Head of caudate nucleus (tissue), 42 donors: ENCODE measurements around the gene ASB1.

Source experiments
- DNase-seq, 42 donors: peaks; one replicate each; pipeline versions ENCODE4 v3.0.0 to v3.0.0-alpha.2; 2020 to 2021; ENCODE audit warnings: mixed read lengths in 7 of 42
- intact Hi-C: fragments of 100-400 bp; cut with DNase I; formaldehyde crosslinking; loops from one replicate; pipeline ENCODE4 v1.15.0; 2022

Gene ASB1

DNA sequence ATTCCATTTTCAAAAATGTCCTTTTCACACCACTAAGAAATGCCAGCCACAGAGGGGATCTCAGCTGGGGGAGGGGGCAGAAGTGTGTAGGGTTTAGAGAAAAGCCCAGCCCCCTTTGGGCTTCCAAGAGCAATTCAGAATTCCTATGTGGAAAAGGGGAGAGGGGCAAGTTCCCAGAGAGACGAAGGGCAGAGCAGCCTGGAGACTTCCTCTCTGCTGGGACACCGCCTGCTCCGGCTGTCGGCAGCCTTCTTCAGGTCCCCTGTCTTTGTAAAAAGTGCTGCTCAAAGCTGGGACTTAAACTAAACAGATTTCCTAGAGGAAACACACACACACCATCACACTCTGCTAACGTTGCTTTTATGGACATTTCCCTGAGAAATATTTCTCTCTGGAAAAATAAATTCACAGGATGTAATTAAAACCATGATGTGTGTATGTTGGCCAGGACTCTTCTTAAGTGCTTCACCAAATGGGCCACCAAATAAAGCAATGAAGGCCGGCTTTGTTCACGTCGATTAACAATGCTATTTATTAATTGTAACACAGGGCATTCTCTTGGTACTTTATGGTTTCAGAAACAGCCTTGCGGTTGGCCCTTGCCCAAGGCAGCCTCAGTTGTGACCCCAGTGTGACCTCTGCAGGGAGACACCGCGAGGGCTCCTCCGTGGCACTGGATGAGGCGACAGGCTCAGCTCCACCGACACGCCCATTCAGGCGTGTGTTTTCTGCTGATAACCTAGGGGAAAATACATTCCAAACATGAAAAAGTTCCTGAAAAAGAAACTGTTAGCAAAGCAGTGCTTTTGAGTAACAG lies 5.6 kb upstream of the ASB1 start:
- DNase-seq, result peak in 1 of 42 donors; percentile 40
- intact Hi-C loops, result no loop called here

DNA sequence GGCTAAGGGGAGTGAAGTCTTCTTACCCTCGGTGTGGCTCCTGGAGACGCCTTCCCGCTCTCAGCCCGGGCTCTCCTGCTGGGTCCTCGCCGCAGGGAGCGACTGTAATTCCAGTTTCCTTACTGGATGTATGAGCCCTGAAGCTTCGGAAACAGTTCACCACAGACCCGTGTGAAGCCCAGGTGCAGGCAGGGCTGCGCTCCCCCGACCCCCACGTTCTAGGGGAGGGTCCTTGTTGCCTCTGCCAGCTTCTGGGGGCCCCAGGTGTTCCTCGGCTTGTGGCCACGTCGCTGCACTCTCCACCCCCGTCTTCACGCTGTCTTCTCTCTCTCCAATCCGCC lies 5.1 kb upstream of the ASB1 start:
- peak in 1 of 42 donors; percentile 27 for DNase-seq
- intact Hi-C loops, result no loop called here

DNA sequence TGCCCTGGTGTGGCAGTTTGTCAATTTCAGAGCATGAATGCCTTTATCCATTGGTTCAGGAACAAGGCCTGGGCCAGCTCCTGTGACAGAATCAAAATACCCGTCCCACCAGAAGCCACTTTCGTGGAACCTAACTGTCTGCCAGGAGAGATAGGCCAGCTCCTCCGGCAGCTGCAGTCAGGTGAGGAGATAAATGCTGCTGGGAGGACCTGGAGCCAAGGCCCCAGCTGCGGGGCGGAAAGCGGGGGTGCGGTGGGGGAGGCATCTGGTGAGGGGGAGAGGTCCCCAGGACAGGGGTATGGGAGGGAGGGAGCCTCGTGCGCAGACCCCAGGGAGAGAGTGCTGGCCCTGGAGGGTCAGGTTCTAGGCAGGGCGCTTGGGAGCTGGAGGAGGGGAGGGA lies 4.4 kb upstream of the ASB1 start:
- DNase-seq, result no peak
- intact Hi-C loops, result no loop called here

DNA sequence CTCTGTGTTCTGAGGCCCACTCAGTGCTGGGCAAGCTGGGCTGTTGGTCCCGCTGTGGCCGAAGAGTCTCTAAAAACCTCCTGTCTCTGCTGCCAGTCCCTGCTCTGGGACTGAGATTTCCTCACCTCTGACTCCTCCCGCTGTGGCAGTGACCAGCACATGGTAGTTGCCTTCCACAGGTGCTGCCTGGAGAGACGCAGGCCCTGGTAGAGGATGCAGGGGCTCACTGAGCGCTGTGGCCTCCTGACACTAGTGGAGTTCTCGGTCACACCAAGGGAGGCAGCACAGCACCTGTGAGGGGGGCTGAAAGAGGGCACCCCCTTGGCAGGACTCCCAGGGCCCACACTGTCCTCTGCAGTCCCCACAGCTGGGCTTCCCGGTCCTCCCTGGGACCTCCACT lies 3.8 kb upstream of the ASB1 start:
- DNase-seq, result no peak
- intact Hi-C loops, result no loop called here

DNA sequence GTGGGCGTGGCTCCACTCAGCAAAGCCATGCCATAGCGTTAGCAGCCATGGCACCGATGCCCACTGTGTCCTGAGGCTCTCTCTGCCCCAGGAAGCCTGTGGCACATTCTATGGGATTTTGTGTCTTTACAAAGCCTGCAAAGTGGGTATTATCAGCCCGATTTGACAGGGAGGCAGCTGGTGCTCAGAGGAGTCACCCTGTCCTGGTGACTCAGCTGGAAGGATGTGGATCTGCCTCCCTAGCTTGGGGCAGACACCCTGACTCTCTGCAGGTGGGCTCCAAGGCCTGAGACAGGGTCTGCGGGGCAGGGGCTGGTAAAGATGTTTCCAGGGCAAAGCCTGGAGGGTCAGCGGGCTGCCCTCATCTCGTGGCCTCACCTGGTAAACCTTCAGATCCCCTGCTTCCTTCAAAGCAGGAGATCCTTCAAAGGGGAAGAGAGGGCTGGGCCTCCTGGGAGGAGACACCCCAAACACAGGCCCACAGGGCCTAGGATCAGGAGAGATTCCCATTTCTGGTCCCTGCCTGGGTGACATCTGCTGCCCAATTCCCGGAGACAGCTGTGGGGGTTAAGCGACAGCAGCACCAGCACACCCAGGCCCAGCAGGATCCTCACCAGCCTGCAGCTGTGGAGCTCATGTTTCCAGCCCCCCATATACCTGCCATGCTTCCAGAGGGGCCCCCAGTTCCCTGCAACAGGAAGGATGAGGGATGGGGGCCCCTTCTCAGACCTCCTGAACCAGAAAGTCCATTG lies 3.0 kb upstream of the ASB1 start:
- DNase-seq, result no peak
- intact Hi-C loops, result no loop called here

DNA sequence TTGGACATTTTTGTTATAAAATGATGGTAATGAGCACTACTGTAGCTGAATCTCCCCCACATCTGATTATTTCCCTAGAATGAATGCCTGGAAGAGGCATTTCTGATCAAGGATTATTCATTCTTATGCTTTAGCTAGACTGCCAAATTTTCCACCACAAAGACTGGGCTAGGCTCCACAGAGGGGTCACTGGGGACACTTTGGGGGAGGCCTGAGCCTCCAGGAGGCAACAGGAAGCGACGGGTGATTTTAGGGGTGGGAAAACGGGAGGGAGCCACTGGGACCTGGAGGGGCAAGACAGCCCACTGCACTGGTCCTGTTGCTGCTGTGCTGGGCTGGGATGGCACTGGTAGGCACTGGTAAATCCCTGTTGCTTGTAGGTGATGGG lies 2.4 kb upstream of the ASB1 start:
- DNase-seq, result no peak

DNA sequence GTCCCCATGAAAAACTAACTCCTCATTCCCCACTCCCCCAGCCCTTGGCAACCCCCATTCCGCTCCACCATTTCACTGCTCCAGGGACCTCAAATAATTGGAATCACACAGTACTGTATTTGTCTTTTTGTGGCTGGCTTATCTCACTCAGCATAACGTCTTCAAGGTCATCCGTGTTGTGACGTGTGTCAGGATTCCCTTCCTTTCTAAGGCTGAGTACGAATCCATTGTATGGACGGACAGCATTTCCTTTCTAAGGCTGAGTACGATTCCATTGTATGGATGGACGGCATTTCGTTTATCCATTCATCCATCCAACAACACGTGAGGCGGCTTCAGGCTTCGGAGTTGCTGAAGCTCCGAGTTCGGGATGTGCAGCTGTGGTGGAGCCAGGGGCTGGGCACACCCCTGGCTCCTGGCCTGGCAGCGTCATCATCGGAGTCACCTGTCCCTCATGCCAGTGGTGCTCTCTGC lies 1.2 kb upstream of the ASB1 start:
- no peak for DNase-seq
- intact Hi-C loops, result no loop called here

More for the DNA sequence above, 2.4 kb upstream of the ASB1 start:
- intact Hi-C loops, result no loop called here

DNA sequence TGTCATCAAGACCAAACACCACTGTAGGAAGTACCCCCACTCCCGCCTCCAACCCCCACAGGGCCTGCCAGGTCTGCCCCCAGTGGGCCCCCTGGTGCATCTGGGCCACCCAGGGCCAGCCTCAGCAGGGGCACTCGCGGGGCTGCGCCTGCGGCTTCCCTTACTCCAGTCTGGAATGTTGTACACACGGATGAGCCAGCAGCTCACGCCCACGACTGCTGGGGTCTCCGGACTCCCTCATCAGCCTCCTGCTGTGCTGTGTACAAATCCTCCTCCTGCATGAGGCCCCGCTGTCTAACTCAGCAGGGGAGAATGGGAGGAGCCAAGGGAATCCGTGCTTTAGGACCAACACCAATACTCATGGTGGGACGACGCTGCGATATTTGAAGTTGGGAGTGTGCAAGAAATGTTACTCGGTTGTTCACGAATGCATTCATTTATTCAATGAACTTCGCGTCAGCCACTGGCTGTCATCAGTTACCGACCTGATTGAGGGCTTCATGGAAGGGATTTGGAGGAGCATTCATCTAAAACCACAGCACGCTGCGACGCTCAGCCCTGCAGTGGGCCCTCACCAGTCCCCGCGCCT lies 654 bp upstream of the ASB1 start:
- intact Hi-C loops, result no loop called here
- DNase-seq, result peak in 15 of 42 donors; percentile 11 to 55 (median 24)

DNA sequence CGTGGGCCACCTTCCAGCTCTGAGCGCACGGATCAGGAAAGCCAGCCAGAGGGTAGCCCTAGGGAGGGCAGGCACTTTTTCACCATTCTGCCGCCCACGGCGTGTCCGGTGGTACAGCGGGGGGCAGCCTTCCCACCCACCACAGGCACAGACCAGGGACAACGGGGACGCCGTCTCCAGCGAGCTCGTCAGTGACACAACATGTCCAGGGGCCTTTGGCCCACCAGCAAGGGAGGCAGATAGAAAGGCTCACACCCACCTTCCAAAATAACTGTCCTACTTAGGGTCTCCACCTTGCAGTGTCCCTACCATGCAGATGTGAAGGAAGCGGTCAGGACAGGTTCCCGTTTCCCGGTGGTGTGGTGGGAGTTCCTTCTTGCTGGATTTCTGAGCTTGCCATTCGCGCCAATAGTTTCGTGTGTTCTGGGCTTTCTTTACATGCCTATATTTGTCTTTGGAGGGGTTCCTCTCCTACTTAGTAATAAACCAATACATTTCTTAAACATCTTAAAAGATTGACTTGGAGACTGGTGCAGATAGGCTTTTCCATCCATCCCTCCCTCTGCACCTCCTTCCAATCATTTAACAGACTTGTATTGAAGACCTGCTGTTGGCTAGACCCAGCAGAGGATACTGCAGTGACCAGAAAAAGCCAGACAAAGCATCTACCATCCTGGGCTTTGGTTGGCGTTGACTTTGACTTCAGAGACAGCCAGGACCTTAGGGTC lies 872 bp downstream of the ASB1 start:
- no peak for DNase-seq
- intact Hi-C loops, result no loop called here

DNA sequence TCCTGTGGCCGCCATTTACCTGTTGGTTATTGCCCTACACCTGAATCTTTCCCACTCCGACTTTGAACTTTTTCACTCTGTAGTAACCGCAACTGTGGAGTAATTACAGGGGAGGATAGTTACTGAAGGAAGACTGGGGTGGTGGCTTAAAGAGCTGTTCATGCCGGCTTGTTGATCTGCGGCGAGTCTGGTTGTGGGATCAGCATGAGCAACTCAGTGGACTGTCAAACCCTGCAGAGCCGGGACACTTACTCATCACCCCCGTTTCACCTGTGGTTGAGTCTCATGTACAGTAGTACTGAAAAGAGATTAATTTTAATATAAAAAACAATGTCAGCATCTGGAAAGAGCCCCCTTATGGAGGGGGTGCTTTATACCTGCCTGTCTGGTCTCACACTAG lies 2.1 kb downstream of the ASB1 start:
- DNase-seq, result no peak
- intact Hi-C loops, result no loop called here

DNA sequence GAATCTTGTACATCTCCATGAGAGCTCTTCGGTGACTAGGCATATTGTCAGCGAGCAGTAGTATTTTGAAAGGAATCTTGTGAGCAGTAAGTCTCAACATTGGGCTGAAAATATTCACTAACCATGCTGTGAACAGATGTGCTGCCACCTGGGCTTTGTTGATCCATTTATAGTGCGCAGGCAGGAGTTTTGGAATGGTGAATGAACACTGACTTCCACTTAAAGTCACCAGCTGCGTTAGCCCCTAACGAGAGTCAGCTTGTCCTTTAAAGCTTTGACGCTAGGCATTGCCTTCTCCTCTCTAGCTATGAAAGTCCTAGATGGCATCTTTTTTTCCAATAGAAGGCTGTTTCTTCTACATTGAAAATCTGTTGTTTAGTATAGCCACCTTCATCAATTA lies 4.1 kb downstream of the ASB1 start:
- intact Hi-C loops, result no loop called here
- no peak for DNase-seq

DNA sequence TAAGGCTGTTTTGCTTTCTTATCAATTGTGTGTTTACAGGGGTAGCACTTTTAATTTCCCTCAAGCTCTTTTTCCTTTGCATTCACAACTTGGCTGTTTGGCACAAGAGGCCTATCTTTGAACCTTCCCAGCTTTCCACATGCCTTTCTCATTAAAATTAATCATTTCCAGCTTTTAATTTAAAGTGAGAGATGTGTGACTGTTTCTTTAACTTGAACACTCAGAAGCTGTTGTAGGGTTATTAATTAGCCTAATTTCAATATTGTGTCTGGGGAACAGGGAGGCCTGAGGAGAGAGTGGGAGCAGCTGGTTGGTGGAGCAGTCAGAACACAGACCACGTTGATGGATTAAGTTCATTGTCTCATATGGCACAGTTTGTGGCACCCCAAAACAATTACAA lies 4.7 kb downstream of the ASB1 start:
- DNase-seq, result no peak
- intact Hi-C loops, result no loop called here

DNA sequence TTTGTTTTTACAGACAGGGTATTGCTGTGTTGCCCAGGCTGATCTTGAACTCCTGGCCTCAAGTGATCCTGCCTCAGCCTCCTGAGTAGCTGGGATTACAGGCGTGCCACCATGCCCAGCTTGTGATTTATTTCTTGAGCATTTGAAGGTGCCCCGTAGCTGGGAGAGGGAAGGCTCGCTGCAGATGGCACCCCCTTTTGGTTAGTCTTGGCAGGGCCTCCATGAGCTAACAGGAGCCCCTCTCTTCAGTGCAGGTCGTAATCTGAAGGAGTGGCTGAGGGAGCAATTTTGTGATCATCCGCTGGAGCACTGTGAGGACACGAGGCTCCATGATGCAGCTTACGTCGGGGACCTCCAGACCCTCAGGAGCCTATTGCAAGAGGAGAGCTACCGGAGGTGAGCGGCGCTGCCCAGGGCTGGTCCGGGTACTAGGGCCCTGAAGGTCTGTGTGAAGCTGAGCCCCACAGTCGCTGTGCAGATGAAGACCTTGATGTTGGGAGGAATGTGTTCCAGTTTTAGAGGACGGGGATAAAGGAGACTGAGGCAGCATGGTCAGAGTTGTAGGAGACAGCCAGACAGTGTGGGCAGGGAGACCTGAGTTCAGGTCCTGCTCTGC lies 6.7 kb downstream of the ASB1 start:
- no peak for DNase-seq
- intact Hi-C loops, result no loop called here

DNA sequence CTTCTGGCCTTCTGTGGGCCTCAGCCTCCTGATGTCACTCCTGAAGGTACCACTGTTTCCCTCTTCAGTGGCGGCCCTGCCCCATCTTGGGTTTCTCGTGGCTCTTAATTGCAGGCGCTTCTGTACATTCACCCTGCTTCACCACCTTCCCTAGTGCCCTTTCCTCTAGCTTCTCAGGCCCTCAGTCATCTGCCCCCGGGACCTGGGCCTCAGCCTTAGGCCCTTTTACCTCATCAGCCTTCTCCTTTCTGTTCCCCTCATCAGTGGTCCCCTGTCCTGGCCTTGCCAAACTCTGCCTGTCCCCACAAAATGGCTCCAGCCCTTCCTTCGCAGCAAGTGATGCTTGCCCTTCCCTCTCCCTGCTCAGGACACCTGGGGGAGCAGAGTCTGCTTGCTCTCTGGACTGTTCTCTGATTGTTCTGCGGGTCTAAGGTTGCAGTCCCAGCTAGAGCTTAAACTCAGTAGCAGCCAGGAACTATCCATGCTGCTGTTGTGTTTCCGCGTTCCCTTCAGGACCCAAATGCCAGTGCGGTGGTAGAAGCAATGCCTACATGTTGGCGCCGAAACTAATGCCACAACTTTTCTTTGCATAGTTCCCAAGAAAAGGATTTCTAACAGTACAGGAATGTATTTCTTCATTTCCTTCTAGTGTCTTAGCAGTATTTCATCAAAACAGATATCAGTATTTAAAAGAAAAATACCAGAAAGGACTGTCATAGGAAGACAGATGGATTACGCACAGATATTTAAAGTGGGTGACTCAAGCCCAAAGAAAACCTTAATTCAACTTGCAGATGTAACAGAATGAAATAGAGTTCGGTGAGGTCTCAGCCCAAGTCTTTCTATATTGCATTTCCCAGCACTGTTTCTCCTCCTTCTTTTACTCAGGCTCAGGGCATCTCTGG lies 7.5 kb downstream of the ASB1 start:
- intact Hi-C loops, result no loop called here
- no peak for DNase-seq

DNA sequence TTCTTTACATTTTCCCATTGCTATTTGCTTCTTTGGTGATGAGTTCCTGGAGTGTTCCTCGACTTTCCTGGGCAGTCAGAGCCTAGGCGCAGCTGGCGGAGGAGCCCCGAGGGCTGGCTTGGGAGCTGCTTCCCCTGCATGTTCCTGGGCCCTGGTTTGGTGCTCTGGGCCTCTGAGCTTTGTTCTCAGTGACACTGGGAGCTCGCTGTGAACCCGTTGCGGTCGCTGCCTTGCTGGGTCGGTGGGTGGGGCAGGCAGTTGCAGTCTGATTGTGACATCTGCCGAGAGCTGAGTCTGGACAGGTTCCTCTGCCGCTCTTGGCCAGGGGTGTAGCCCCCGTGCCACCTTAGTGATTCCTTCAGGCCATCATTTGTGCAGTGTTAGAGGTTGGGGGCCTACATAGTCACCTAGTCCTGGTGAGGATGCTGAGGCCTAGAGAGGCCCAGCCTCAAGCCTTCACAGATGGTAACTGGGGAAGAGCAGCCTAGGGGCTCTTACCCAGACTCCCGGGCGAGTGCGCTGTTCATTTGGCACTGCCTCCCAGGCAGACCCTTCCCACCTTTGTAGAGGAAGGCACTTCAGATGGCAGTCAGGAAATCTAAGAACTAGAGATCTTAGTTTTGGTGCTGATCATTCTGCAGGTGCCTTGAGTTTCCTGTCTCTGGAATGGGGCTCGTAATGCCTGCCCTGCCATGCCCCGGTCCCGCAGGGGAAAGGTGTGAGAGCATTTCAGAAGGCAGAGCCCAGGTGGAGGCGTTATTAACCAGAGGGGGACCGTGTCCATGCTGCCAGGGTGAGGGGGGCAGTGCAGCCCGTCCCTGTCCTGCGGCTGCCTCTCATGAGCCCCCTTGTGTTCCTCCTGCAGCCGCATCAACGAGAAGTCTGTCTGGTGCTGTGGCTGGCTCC lies 8.4 kb downstream of the ASB1 start:
- DNase-seq, result no peak
- intact Hi-C loops, result no loop called here

DNA sequence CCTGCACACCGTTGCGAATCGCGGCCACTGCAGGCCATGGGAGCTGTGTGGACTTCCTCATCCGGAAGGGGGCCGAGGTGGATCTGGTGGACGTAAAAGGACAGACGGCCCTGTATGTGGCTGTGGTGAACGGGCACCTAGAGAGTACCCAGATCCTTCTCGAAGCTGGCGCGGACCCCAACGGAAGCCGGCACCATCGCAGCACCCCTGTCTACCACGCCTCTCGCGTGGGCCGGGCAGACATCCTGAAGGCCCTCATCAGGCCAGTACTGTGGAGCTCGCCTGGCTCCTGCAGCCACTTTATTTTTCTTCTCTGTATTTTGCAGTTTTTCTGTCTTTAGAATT lies 9.0 kb downstream of the ASB1 start:
- DNase-seq, result no peak
- intact Hi-C loops, result no loop called here
